Astrocyte of the cerebellum (primary cell): ENCODE measurements around the gene ZHX3.

ENCODE experiments used
- DNase-seq: peaks from one replicate; pipeline ENCODE4 v3.0.0-alpha.2; 2011; ENCODE audit warnings: low read depth
- H3K4me3 ChIP-seq: 2 replicates; pipeline ENCODE4 v1.5.1; 2011; ENCODE audit warnings: mild to moderate bottlenecking, low read depth, low read length, moderate library complexity
- CTCF ChIP-seq: IDR thresholded peaks from 2 replicates; pipeline ENCODE4 v1.5.1; 2012; ENCODE audit warnings: low read length, low read depth, moderate library complexity, mild to moderate bottlenecking; ENCODE audit errors: missing control alignments
- in situ Hi-C: cut with HindIII; loops from 2 replicates; pipeline ENCODE4 v1.10.0; 2017; ENCODE audit warnings: low sequenced_read_pairs

ZHX3 gene

GRCh38 chr20:41191562-41192500 lies 125.7 kb downstream of the ZHX3 start:
- in situ Hi-C loops = no loop called here
- no peak overlapping the region for H3K4me3 ChIP-seq
- TF ChIP-seq CTCF = no peak
- DNase-seq = no peak

- no peak for DNase-seq
- H3K4me3 ChIP-seq = no peak overlapping the region
- in situ Hi-C loops = no loop called here
- no peak for TF ChIP-seq CTCF
Measured at GRCh38 chr20:41187668-41188067, 129.9 kb downstream of the ZHX3 start.

DNA sequence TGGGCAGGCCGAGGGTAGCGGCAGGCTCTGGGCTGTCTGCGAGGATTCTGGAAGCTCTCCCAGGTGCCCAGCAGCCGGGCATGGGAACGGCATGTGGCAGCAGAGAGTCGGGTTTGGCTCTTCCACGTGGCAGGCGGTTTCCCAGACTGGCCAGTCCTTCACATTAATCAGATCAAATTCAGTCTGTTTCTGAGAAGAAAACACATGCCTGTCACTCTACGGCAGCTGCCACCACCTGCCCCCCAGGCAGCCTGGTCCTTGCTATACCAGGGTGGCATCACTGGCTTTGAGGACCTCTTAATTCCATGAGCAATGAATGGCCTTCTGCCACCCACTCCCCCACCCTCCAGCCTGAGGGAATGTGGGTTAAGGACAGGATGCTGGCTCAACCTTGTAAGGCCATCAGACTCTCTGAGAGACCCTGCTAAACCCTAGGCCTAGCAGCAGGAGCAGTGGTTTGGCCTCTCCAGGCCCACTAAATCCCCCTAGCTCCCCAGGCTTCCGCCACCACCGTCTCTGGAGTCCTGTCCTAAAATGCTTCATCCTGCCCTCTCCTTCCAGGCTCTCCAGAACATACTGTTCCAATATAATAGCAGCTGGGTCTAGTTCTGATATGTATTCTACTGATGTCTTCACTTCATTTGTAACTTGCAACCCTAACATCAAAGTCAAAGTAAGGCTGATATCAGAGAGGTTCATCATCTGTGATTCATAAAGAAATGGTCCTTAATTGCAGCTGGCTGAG lies 132.3 kb downstream of the ZHX3 start:
- in situ Hi-C loops = no loop called here

GRCh38 chr20:41183831-41184230 lies 133.7 kb downstream of the ZHX3 start:
- no peak for TF ChIP-seq CTCF
- no peak for DNase-seq
- no peak overlapping the region for H3K4me3 ChIP-seq
- in situ Hi-C loops = no loop called here

More for the DNA sequence above, 132.3 kb downstream of the ZHX3 start:
- TF ChIP-seq CTCF = no peak
- H3K4me3 ChIP-seq = no peak overlapping the region
- DNase-seq = no peak

DNA sequence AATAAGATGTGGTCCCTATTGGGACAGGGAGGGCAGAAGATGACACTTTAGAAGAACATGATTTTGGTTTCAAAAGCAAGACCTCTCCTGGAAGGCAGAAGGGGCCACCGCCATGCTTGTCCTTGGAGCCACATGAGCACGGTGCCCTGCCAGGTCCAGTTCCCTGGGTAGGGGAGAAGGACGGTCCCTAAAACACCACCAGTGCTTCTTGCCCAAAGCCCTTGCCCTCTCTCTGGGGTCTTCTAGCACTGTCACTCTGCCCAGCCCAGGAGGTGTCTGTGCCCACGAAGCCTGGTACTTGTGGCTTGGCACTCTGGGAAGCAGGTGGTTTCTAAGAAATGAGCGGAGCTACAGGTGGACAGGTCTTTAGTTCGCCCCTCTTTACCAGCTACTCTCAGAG lies 134.1 kb downstream of the ZHX3 start:
- no peak for DNase-seq
- no peak for TF ChIP-seq CTCF
- in situ Hi-C loops = no loop called here
- H3K4me3 ChIP-seq = no peak overlapping the region

DNA sequence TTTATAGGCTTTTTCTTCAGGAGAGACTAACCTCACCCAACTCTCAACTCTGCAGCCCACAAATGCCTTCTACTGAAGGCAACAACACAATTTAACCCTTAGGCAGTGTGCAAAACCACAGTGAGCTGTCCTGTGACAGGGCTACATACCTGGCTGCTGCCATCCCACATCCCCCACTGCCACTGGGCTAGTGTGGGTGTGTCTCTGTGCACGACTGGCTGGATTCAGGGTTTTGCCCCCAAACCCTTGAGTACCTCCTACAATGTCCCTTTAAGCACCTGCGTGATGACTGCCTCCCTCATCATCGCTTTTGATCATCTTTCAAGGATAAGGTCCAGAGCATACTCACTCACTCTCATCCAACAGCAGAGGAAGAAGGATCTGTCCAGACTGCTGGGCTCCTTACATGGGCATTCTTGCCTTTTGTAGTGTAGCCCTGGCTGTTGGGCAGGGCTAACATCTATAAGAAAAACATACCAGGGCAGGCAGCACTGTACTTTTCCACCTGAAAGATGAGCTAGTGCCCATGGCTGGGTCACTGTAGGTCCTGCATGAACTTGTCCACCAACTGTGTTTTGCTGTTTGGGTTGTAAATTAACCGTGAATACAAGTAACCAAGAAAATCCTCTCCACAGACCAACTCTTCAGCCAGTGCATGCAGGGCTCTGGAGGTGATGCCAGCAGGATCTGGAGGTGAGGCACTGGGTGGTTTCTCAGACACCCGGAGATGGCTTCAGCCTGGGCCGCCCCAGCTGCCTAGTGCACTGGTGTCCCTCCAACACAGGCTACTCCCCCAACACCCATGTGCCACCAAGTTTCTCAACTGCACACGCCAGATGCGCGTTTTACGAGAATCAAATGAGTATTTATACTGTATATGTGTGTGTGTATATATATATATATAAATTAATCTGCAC lies 135.0 kb downstream of the ZHX3 start:
- no peak overlapping the region for H3K4me3 ChIP-seq
- in situ Hi-C loops = no loop called here
- DNase-seq = no peak
- no peak for TF ChIP-seq CTCF
